ENCODE results near the gene NKAP. TPM values are rescaled to one million over a fixed set of nuclear protein-coding genes. Genes with fewer than 3 reads are reported as not detected.
"Not testable (repeated sequence)": the region's sequence is repeated elsewhere in the genome, so short reads cannot be mapped to it uniquely, and the experiment has no call there.

NKAP gene
- total and polyA plus RNA-seq, 12 donors = 4.7 to 8.6 (median 5.8) TPM

DNA sequence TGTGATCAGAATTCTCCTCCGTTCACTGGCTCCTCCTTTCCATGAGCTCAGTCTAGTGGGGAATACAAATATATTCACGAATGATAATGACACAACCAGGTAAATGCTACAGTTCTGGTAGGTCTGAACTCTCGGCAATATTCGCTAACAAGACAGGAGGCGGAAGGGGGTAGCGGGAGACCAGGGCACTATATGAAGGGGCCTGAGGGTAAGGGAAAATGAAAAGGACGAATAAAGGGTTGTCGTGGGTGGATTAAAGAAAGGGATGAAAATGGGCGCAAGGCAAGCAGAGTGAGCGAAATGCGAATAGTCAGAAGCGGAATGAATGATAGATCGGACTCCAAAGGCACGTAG, 743 bp downstream of the NKAP start:
- H3K36me3 ChIP-seq = peaks cover 0 to 11% (median 0%) of the 10 kb centered on the region in 9 donors
- no peaks in the 10 kb centered on the region for H3K9me3 ChIP-seq
- TF ChIP-seq, protein P1, sequence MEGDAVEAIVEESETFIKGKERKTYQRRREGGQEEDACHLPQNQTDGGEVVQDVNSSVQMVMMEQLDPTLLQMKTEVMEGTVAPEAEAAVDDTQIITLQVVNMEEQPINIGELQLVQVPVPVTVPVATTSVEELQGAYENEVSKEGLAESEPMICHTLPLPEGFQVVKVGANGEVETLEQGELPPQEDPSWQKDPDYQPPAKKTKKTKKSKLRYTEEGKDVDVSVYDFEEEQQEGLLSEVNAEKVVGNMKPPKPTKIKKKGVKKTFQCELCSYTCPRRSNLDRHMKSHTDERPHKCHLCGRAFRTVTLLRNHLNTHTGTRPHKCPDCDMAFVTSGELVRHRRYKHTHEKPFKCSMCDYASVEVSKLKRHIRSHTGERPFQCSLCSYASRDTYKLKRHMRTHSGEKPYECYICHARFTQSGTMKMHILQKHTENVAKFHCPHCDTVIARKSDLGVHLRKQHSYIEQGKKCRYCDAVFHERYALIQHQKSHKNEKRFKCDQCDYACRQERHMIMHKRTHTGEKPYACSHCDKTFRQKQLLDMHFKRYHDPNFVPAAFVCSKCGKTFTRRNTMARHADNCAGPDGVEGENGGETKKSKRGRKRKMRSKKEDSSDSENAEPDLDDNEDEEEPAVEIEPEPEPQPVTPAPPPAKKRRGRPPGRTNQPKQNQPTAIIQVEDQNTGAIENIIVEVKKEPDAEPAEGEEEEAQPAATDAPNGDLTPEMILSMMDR (IDR thresholded peaks at IDR 0.05) = no peak
- DNase-seq (no peak), ATAC-seq (peak in 4 of 8 donors; percentile 11 to 31 (median 21))
- peak overlapping the region; percentile 46 to 92 (median 88) for H3K27ac ChIP-seq
- intact Hi-C loops (cut with DNase I) = no loop called here
- H3K4me1 ChIP-seq = peaks cover 0 to 18% (median 12%) of the 10 kb centered on the region in 9 donors
- 0 to 1% methylated on average over 14 of the region's 14 CpGs for WGBS, 2 donors
- H3K4me3 ChIP-seq = peak overlapping the region; percentile 66 to 83 (median 80)
- no peaks in the 10 kb centered on the region for H3K27me3 ChIP-seq

DNA sequence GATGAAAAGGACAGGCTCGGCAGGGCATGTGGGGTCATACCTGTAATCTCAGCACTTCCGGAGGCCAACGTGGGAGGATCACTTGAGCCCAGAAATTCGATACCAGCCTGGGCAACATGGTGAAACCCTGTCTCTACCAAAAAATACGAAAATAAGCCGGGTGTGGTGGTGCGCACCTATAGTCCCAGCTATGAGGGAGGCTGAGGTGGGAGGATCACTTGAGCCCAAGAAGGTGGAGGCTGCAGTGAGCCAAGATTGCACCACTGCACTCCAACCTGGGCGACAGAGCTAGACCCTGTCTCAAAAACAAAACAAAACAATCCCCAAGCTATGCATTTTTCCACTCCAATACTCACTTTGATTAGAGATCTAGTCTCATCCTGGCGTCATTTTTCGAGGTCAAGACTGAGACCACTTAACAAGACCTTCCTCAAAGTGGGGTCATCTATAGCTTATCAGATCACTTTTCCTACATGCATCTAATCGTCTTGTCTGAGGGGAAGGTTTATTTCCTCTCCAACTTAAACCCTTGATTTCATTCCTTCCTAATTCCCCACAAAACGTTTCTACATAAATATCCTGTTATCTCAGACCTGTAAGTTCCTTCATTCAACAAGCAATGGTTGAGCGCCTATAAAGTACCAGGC, 1.3 kb downstream of the NKAP start:
- intact Hi-C loops (cut with DNase I) = no loop called here
- no peaks in the 10 kb centered on the region for H3K27me3 ChIP-seq
- WGBS, 2 donors = 46 to 48% methylated on average over 13 of the region's 13 CpGs
- H3K4me3 ChIP-seq = peak overlapping the region; percentile 66 to 83 (median 80)
- DNase-seq (no peak), ATAC-seq (no peak)
- H3K4me1 ChIP-seq = peaks cover 0 to 18% (median 12%) of the 10 kb centered on the region in 9 donors
- TF ChIP-seq, protein P1 (IDR thresholded peaks at IDR 0.05) = no peak
- H3K27ac ChIP-seq = peak overlapping the region in 8 of 10 donors; percentile 46 to 92 (median 89)
- H3K36me3 ChIP-seq = peaks cover 0 to 16% (median 0%) of the 10 kb centered on the region in 9 donors
- H3K9me3 ChIP-seq = no peaks in the 10 kb centered on the region

DNA sequence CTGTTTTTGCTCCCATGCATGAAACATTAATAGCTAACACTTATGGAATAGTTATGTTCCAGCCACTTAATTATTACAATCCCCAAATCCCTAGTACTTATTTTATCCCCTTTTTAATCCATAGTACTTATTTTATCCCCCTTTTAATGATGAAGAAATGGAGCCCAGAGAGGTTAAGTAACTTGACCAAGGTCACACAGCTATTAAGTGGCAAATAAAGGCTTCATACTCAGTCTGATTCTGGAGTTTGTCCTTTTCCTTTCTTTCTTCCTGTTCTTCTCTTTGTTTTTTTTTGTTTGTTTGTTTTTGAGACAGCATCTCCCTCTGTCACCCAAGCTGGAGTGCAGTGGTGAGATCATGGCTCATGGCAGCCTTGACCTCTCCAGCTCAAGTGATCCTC, 2.2 kb downstream of the NKAP start:
- no peaks in the 10 kb centered on the region for H3K27me3 ChIP-seq
- peaks cover 0 to 26% (median 0%) of the 10 kb centered on the region in 9 donors for H3K36me3 ChIP-seq
- H3K4me1 ChIP-seq = peaks cover 0 to 18% (median 12%) of the 10 kb centered on the region in 9 donors
- no peak overlapping the region for H3K27ac ChIP-seq
- TF ChIP-seq, protein P1 (IDR thresholded peaks at IDR 0.05) = no peak
- no peak for ATAC-seq
- H3K4me3 ChIP-seq = no peak overlapping the region
- no peak for DNase-seq
- intact Hi-C loops (cut with DNase I) = no loop called here
- no peaks in the 10 kb centered on the region for H3K9me3 ChIP-seq

- Histone ChIP-seq H3K36me3 (peaks cover 0 to 84% (median 0%) of the 10 kb centered on the region in 9 donors), H3K27me3 (peaks cover 0 to 4% (median 0%) of the 10 kb centered on the region in 7 donors), H3K4me3 (no peak overlapping the region), H3K27ac (no peak overlapping the region), H3K9me3 (no peaks in the 10 kb centered on the region), H3K4me1 (no peaks in the 10 kb centered on the region)
- TF ChIP-seq, protein P1 (IDR thresholded peaks at IDR 0.05) = no peak
- intact Hi-C loops (cut with DNase I) = no loop called here
- DNase-seq (no peak), ATAC-seq (no peak)
- WGBS, 2 donors = 94 to 97% methylated on average over 3 of the region's 3 CpGs
These were observed 8.2 kb downstream of the NKAP start for GRCh38 chrX:119935215-119935874.

- WGBS, 2 donors = 92 to 97% methylated on average over 6 to 7 of the region's 7 CpGs
- H3K4me1 ChIP-seq; intact Hi-C loops (cut with DNase I); ATAC-seq; H3K9me3 ChIP-seq; H3K27ac ChIP-seq; H3K27me3 ChIP-seq; H3K4me3 ChIP-seq; DNase-seq: not testable (repeated sequence)
- peaks cover 0 to 39% (median 0%) of the 10 kb centered on the region in 9 donors for H3K36me3 ChIP-seq
These were observed 21.2 kb downstream of the NKAP start for GRCh38 chrX:119922391-119922790.

All from heart right ventricle (tissue), 16 donors.